Renal pelvis (tissue), 4 donors: ENCODE data around the gene XRCC4. TPM values are rescaled to one million over a fixed set of nuclear protein-coding genes. Genes with fewer than 3 reads are reported as not detected.
"Not testable (repeated sequence)": the region's sequence is repeated elsewhere in the genome, so short reads cannot be mapped to it uniquely, and the experiment has no call there.

Source experiments
- DNase-seq: peaks from one replicate; pipeline ENCODE4 v3.0.0-alpha.2; 2013
- polyA plus RNA-seq, 3 donors: library from polyadenylated mRNA; unstranded; fragments of 120-200 nt; gene quantifications; one replicate each; pipeline ENCODE4 v1.2.1, GENCODE V29; 2013; ENCODE audit not compliant: insufficient read length in 3 of 3

XRCC4 gene
- polyA plus RNA-seq, 3 donors = 10.4 to 12.2 (median 11.9) TPM

GRCh38 chr5:83067377-83067776 is 10.0 kb upstream of the XRCC4 start:
- not testable (repeated sequence) for DNase-seq

DNA sequence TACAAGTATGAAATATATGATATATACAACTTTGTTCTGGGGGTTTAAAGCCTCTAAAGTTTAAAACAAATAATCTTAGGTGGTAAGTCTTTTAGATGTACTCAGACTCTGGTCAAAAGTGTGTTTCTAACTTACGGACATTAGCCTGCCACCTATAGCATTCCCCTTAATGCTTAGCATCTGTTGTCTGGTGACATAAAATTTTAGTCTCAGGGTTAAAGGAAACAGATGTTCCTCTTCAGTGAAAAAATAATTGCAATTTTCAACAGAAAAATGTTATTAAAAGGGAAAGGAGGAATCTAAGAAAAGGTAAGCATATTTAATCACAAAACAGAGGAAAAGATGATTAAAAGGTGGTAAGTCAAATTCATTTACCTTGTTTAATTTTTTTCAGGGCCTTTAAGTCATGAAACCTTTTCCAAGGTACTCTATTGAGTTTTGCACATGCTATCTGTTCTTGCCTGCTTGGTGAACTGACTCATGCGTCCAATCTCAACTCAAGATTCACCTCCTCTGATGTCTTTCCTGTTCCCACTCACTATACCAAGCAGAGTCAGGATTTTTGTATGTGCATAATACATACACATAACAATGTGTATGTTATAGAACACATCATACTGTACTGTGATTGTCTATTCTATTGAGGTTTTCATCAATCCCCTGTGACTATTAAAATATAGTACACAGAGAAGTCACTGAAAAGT is 8.1 kb upstream of the XRCC4 start:
- DNase-seq = no peak

DNA sequence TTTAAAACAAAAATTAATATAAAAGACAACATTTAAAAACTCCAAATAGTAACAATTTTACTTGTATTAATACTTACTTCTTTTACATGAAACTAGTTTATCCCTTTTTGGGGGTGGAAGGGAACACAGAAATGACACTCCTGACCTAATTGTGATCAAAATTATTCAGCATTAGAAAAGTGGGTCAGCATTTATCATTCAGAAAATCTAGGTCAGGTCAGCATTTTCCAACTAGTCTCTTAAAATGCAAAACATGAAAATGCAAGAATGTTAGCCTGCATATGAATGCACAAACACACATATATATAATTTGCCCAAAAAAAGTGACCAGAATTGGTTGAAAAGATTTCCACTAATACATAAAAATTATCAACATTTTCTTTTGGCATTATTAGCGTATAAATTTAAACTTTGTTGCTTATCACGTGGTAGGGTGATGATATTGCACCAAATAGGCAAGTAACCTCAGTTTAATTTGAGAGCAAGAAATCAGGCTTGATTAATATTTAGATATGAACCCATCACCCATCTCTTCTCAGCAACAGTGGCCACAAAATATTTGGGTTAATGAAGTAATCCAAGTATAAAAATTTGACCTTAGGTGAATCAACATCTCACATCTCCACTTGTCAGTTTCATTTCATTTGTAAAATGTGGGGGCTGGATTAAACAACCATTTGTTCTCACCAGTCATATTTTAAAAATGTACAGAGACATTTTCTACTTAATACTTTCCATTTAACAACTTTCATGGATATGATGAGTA is 5.9 kb upstream of the XRCC4 start:
- DNase-seq = no peak

DNA sequence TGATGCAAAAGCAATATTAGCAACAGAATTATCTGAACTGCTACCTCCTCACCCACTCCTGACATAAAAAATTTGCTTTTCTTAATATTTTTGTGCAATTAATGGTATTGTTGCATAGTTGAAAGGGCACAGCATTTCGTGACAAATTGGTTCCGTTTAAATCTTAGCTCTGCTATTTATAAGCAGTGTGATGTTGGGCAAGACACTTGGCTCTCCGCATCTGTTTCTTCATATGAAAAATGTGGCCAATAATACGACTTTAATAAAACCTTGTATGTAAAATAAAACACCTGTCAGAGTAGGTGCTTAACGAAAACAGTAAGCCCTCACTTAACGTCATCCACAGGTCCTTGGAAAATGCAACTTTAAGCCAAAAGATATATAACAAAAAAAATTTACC is 4.4 kb upstream of the XRCC4 start:
- no peak for DNase-seq

- no peak for DNase-seq
Measured at GRCh38 chr5:83077662-83078261, 415 bp downstream of the XRCC4 start.

DNA sequence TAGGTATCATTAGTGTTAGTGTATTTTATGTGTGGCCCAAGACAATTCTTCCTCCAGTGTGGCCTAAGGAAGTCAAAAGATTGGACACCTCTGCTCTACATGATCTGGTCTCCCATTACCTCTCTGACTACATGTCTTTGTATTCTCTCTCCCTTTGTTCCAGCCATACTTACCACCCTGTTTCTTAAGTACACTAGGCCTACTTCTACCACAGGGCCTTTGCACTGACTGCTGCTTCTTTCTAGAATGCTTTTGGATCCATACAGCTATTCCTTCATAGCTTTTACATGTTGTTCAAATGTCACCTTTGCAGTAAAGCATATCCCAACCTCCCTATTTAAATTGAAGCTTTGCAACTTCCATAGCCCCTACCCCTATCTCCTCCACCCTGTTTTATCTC is 5.4 kb downstream of the XRCC4 start:
- no peak for DNase-seq

- DNase-seq = no peak
Measured at GRCh38 chr5:83084336-83084735, 7.0 kb downstream of the XRCC4 start.

DNA sequence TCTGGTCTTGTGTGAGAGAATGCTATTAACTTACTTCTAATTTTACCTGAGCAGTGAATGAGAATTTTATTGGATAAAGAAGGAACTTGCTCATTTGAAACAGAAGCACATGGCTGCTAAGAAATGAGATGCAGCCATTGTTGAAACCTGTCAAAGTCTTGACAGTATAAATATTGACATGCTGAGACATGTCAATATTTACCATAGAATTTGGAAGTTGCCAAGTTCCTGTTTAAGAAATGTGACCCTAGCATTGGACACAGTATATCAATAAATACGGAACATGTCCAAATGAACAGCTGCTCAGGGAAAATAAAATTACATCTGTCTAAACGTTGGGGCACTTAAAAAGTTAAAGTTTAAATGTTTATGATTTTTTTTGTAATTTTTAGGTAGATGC is 7.8 kb downstream of the XRCC4 start:
- DNase-seq = no peak

DNA sequence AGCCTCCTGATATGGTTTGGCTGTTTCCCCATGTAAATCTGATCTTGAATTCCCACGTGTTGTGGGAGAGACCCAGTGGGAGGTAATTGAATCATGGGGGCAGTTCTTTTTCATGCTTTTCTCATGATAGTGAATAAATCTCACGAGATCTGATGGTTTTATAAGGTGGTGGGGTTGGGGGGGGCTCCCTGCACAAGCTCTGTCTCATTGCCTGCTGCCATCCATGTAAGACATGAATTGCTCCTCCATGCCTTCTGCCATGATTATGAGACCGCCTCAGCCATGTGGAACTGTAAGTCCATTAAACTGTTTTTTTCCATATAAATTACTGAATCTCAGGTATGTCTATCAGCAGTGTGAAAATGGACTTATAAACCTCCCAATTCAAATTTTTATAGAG is 12.8 kb downstream of the XRCC4 start:
- no peak for DNase-seq

DNA sequence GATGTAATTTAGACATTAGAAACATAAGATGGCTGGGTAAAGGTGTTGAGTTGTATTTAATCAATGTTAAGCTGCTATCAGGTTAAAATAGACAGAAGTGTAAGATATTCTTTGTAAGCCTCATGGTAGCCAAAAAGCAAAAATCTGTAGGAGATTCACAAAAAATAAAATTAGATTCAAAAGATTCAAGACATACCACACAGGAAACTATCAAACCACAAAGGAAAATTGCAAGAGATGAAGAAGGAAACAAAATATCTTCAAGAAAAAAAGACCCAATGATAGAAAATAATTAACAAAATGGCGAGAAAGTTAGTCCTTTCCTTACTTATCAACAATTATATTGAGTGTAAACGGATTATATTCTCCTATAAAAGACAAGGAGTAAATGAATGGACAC is 15.3 kb downstream of the XRCC4 start:
- DNase-seq = no peak

DNA sequence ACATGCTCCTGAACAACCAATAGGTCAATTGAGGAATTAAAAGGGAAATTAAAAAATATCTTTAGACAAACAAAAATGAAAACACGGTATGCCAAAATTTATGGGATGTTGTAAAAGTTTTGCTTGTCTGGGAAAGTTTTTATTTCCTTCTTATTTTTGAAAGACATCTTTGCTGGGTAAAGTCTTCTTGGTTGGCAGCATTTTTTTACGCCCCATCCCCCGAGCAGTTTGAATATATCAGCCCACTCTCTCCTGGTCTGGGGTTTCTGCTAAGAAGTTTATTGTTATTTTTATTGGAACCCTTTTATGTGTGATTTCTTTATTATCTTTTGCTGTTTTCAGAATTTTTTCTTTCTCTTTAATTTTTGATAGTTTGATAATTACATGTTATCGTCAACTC is 16.3 kb downstream of the XRCC4 start:
- DNase-seq = no peak

GRCh38 chr5:83095163-83095956 is 18.0 kb downstream of the XRCC4 start:
- DNase-seq = no peak

DNA sequence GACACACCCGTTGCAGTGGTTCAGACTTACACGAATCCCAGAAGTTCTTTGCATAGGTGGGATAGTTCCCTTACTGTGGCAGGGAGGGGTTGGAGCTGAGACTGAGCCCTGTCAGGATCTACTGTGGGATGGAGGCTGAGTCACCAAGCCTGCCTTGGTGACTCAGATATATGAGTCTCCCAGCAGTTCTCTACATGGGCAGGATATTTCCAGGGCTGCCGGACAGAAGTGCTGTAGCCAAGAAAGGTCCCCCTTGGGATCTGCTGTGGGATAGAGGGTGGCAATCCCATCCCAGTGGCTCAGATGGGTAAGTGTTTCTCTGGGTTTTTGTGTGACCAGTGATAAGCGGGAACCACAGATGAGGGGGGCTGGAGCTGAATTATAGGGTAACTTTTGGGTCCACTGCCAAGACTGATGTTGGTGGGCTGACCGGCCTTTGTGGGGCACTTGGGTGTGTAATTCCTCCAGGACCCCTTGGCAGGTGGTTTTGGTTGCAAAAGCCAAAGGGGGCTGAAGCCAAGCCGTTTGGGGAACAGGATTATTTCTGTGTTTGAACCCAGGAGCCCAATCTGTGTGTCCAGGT is 18.7 kb downstream of the XRCC4 start:
- DNase-seq = no peak

DNA sequence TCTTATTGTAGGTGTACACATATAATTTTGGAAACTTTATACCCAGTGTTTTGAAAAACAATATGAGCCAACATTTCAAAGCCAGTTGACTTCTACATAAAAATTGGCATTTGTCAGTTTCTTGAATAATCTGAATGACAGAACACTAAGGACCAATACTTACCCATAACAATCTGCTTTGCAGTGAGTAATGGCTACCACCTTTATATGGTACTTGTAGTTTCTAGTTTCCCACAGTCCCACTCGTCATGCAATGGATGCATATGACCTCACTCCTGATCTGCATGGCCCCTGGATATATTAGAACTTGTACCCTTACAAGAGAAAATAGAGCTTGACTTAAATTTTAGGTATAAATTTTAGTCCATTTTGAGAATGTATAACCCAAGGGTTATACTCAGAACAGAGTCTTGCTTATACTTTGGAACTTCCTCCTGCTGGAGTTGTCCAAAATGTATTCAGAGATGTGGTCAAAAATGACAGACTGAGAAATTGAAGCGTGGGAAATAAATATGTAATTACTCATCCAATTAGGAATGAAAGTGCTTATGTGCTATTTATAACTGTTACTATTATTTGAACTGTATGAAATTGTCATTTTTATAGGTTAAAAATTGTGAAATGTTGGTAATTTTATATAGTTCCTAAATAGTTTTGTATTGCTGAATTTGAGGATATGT is 19.5 kb downstream of the XRCC4 start:
- no peak for DNase-seq

GRCh38 chr5:83097689-83098231 is 20.4 kb downstream of the XRCC4 start:
- DNase-seq = peak; percentile 20

DNA sequence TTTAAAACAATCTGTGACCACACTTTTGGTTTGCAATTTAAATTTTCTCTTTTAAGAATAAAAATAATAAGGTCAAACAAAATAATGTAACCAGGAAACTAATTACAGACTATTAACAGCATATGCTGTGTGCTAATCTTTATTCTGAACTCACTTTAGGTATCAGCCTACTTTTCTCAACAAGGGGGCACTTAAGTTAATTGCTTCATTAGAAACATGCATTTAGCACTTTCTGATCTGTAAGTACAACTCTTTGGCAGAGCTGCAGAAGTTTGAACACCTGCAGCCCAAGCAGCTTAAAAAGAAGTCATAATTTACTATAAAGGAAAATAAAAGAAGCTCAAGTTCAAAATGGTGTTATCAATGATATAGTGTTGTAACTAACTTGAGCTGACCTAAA is 21.7 kb downstream of the XRCC4 start:
- DNase-seq = no peak

GRCh38 chr5:83099445-83099844 is 22.1 kb downstream of the XRCC4 start:
- DNase-seq = no peak

DNA sequence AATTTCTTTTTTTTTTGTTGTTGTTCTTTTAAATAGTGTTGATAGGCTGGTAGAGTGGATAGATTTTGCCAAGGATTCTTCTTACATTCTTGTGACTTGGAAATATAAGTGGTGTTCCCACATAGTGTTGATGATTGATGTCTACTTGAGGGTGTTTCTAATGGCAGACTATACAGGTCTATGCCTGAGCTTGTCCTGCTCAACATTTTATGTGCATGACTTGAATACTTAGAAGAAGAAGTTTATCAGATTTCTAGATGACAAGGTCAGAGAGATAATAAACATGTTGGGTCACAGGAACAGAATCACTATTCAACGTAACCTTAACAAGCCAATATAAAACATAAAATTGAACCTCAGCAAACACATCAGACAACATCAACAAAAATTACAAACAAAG is 24.2 kb downstream of the XRCC4 start:
- DNase-seq = no peak

DNA sequence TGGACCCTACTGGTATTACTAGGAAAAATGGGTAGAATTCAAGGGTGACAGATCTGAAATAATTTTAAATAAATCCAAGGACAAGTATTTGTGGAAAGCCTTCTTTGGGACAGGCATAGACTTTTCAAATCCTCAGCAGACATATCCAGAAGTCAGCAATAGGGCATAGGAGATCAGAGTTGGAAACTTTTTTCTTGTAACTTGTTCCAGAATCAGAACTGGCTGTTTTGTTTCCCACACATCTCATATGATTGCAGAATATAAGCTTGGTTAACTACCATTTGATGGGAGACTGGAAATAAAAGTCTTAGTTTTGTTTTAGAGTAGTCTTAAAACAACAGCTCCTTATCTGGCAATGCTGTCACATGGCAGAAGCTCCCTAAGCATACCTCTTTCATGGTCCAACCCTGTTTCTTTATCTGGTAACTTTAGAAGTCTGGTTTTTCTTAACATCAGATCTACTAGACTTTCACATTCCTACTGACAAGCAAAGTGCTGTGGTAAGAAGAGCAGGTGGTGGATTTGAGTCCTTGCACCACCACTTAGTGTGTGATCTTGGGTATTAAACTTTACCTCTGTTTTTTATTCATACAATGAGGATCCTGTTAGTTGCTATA is 25.1 kb downstream of the XRCC4 start:
- DNase-seq = no peak

GRCh38 chr5:83104021-83104420 is 26.7 kb downstream of the XRCC4 start:
- no peak for DNase-seq
